Measurements from ENCODE around the gene GFI1B. TPM values are rescaled to one million over a fixed set of nuclear protein-coding genes. Genes with fewer than 3 reads are reported as not detected.

GFI1B gene
- total and polyA plus RNA-seq, 2 of the 13 experiments (the other 11 are each of a cell fraction or from before 2014, with no cell fraction given), result 0.15 to 0.51 TPM

Small RNAs within 50 kb of the gene (microRNA-seq; reads per million reads assigned to microRNA genes)
- 0.68 reads per million for gene MIR548AW

Small RNAs within 50 kb of the gene (small RNA-seq; reads per million reads assigned to genes)
- 0 reads per million in 3 experiments for gene AL593851.1 (ENCODE audit: insufficient read depth in 2 of 3, insufficient read length in 3 of 3, low read depth in 2 of 3, low replicate concordance in 1 of 3)
- 0 to 0.65 (median 0) reads per million in 3 experiments for gene MIR548AW (ENCODE audit: insufficient read depth in 2 of 3, insufficient read length in 3 of 3, low read depth in 2 of 3, low replicate concordance in 1 of 3)
- 0 to 2.0 (median 0.10) reads per million in 3 experiments for gene RNU7-21P (ENCODE audit: insufficient read depth in 2 of 3, insufficient read length in 3 of 3, low read depth in 2 of 3, low replicate concordance in 1 of 3)

Other genes starting within 250 kb of the GFI1B start
- not detected in 2 replicates for gene AK8, start 100.4 kb upstream of the GFI1B start, total RNA-seq (2016; rRNA removed; fragmentation: Illumina TruSeq; extraction: Trizol)
- gene AK8, start 100.4 kb upstream of the GFI1B start, polyA plus RNA-seq (2011; rRNA removed), result 0.09 and 0.11 TPM in 2 replicates
- 0.13 and 0.15 TPM in 2 replicates for gene SPACA9, start 99.8 kb upstream of the GFI1B start, total RNA-seq (2016; rRNA removed; fragmentation: Illumina TruSeq; extraction: Trizol)
- gene SPACA9, start 99.8 kb upstream of the GFI1B start, polyA plus RNA-seq (2011; rRNA removed), result 0.38 and 0.64 TPM in 2 replicates
- gene TSC1, start 34.1 kb upstream of the GFI1B start, total RNA-seq (2016; rRNA removed; fragmentation: Illumina TruSeq; extraction: Trizol), result 26.3 and 31.6 TPM in 2 replicates
- gene TSC1, start 34.1 kb upstream of the GFI1B start, polyA plus RNA-seq (2011; rRNA removed), result 58.0 and 66.1 TPM in 2 replicates
- 43.4 and 66.9 TPM in 2 replicates for gene GTF3C5, start 52.3 kb downstream of the GFI1B start, total RNA-seq (2016; rRNA removed; fragmentation: Illumina TruSeq; extraction: Trizol)
- 92.6 and 110 TPM in 2 replicates for gene GTF3C5, start 52.3 kb downstream of the GFI1B start, polyA plus RNA-seq (2011; rRNA removed)
- gene CEL, start 83.3 kb downstream of the GFI1B start, total RNA-seq (2016; rRNA removed; fragmentation: Illumina TruSeq; extraction: Trizol), result 0.62 and 1.5 TPM in 2 replicates
- 0.63 and 0.81 TPM in 2 replicates for gene CEL, start 83.3 kb downstream of the GFI1B start, polyA plus RNA-seq (2011; rRNA removed)
- gene RALGDS, start 142.5 kb downstream of the GFI1B start, total RNA-seq (2016; rRNA removed; fragmentation: Illumina TruSeq; extraction: Trizol), result 8.8 and 12.9 TPM in 2 replicates
- 25.5 and 28.8 TPM in 2 replicates for gene RALGDS, start 142.5 kb downstream of the GFI1B start, polyA plus RNA-seq (2011; rRNA removed)
- gene GBGT1, start 185.2 kb downstream of the GFI1B start, total RNA-seq (2016; rRNA removed; fragmentation: Illumina TruSeq; extraction: Trizol), result not detected in 2 replicates
- gene GBGT1, start 185.2 kb downstream of the GFI1B start, polyA plus RNA-seq (2011; rRNA removed), result not detected in 2 replicates
- gene OBP2B, start 230.6 kb downstream of the GFI1B start, total RNA-seq (2016; rRNA removed; fragmentation: Illumina TruSeq; extraction: Trizol), result not detected in 2 replicates
- not detected in 2 replicates for gene OBP2B, start 230.6 kb downstream of the GFI1B start, polyA plus RNA-seq (2011; rRNA removed)

Data from HepG2 (cell line).